SK-N-SH (cell line): ENCODE data around the gene GOPC. TPM values are rescaled to one million over a fixed set of nuclear protein-coding genes. Genes with fewer than 3 reads are reported as not detected.

Experiments used
- CTCF ChIA-PET: fragments of 300-600, 350-600 bp; formaldehyde crosslinking; extraction: SDS; loops from one replicate; lab custom pipeline; 2021; lab: Yijun Ruan, JAX
- POLR2A ChIA-PET: fragments of 350-600 bp; sonication (Branson Sonifier 250); formaldehyde crosslinking; extraction: SDS; loops from one replicate; lab custom pipeline; 2020; ENCODE audit warnings: antibody characterized with exemption, inconsistent platforms; lab: Yijun Ruan, JAX
- DNase-seq: peaks from one replicate; pipeline ENCODE4 v3.0.0; 2012
- H2AFZ ChIP-seq: fragments of 200-600 bp; sonication (generic); 2 replicates; pipeline ENCODE4 v1.8.1; 2016; ENCODE audit warnings: antibody characterized with exemption, mild to moderate bottlenecking, low read depth
- H3F3A ChIP-seq: fragments of 200-600 bp; sonication (generic); replicated peaks from 2 replicates; pipeline ENCODE3; 2016; ENCODE audit warnings: antibody characterized with exemption, mild to moderate bottlenecking; ENCODE audit not compliant: insufficient read depth
- H3K27ac ChIP-seq, 2 experiments: fragments of 200-500 bp in 1 of 2; fragments of 200-600 bp in 1 of 2; sonication (Bioruptor generic) in 1 of 2; sonication (generic), shearing (Covaris generic) in 1 of 2; 2 replicates each; pipeline versions ENCODE4 v1.5.1 to v1.6.1; 2014 to 2016; ENCODE audit warnings: low read depth in 2 of 2, inconsistent platforms in 1 of 2, low read length in 1 of 2, mild to moderate bottlenecking in 1 of 2, mixed read lengths in 1 of 2
- H3K27me3 ChIP-seq: fragments of 200-600 bp; sonication (generic), shearing (Covaris generic); 2 replicates; pipeline ENCODE4 v1.6.1; 2016; ENCODE audit warnings: mixed run types; ENCODE audit not compliant: insufficient read depth
- H3K36me3 ChIP-seq, 2 experiments: fragments of 200-500 bp in 1 of 2; fragments of 200-600 bp in 1 of 2; sonication (Bioruptor generic) in 1 of 2; sonication (generic) in 1 of 2; replicated peaks in 1 of 2; 2 replicates each; pipeline versions ENCODE3 to v1.5.1; 2014 to 2016; ENCODE audit warnings: low read length in 1 of 2, mild to moderate bottlenecking in 1 of 2; ENCODE audit not compliant: insufficient read depth in 2 of 2, control insufficient read depth in 1 of 2
- H3K4me1 ChIP-seq, 2 experiments: fragments of 200-500 bp in 1 of 2; fragments of 200-600 bp in 1 of 2; sonication (Bioruptor generic) in 1 of 2; sonication (generic), shearing (Covaris generic) in 1 of 2; 2 replicates each; pipeline versions ENCODE4 v1.5.1 to v1.6.1; 2014 to 2016; ENCODE audit warnings: low read depth in 1 of 2, low read length in 1 of 2, mixed run types in 1 of 2; ENCODE audit not compliant: insufficient read depth in 2 of 2, control insufficient read depth in 1 of 2
- H3K4me2 ChIP-seq: fragments of 200-600 bp; sonication (generic), shearing (Covaris generic); 2 replicates; pipeline ENCODE4 v1.6.1; 2017; ENCODE audit warnings: mixed run types
- H3K4me3 ChIP-seq, 2 experiments: fragments of 200-500 bp in 1 of 2; fragments of 200-600 bp in 1 of 2; sonication (Bioruptor generic) in 1 of 2; sonication (generic), shearing (Covaris generic) in 1 of 2; 2 replicates each; pipeline versions ENCODE4 v1.5.1 to v1.8.1; 2014 to 2016; ENCODE audit warnings: low read depth in 2 of 2, inconsistent platforms in 1 of 2, low read length in 1 of 2, mild to moderate bottlenecking in 1 of 2, mixed read lengths in 1 of 2, moderate library complexity in 1 of 2
- H3K79me2 ChIP-seq: fragments of 200-600 bp; sonication (generic); 2 replicates; pipeline ENCODE4 v1.8.1; 2017; ENCODE audit warnings: mild to moderate bottlenecking; ENCODE audit not compliant: insufficient read depth
- H3K9ac ChIP-seq: fragments of 200-600 bp; sonication (generic); 2 replicates; pipeline ENCODE4 v1.6.1; 2017; ENCODE audit warnings: mixed run types
- H3K9me2 ChIP-seq: fragments of 200-600 bp; sonication (generic); 2 replicates; pipeline ENCODE4 v1.6.1; 2017; ENCODE audit warnings: mixed run types
- H3K9me3 ChIP-seq: fragments of 200-600 bp; sonication (generic); 2 replicates; pipeline ENCODE4 v1.6.1; 2017; ENCODE audit warnings: mixed run types, mild to moderate bottlenecking, moderate library complexity
- H4K20me1 ChIP-seq: fragments of 200-600 bp; sonication (generic); 2 replicates; pipeline ENCODE4 v1.6.1; 2017; ENCODE audit warnings: mild to moderate bottlenecking, mixed run types; ENCODE audit not compliant: insufficient read depth
- ELF1 ChIP-seq: IDR thresholded peaks from 2 replicates; pipeline ENCODE4 v1.4.0; 2012
- EP300 ChIP-seq, 2 experiments: IDR thresholded peaks; 2 replicates each; pipeline versions ENCODE4 v1.4.0 to v1.6.1; 2012; ENCODE audit warnings: borderline replicate concordance in 1 of 2, low read depth in 1 of 2, low read length in 1 of 2
- JUND ChIP-seq: IDR thresholded peaks from 2 replicates; pipeline ENCODE4 v1.4.0; 2012
- MAX ChIP-seq: IDR thresholded peaks from 2 replicates; pipeline ENCODE4 v1.4.0; 2012; ENCODE audit warnings: low read depth
- MEF2A ChIP-seq: IDR thresholded peaks from 2 replicates; pipeline ENCODE4 v1.4.0; 2012; ENCODE audit warnings: low read depth, borderline replicate concordance
- PBX3 ChIP-seq: IDR thresholded peaks from 2 replicates; pipeline ENCODE4; 2012
- POLR2AphosphoS5 ChIP-seq: IDR thresholded peaks from 2 replicates; pipeline ENCODE4 v1.6.1; 2012; ENCODE audit warnings: low read depth, low read length
- RFX5 ChIP-seq: IDR thresholded peaks from 2 replicates; pipeline ENCODE4 v1.6.1; 2012; ENCODE audit warnings: mild to moderate bottlenecking, improper control_type of control experiment, low read length
- SIN3A ChIP-seq: IDR thresholded peaks from 2 replicates; pipeline ENCODE4 v1.6.1; 2012; ENCODE audit warnings: low read depth, mild to moderate bottlenecking, low read length, moderate library complexity, borderline replicate concordance
- TAF1 ChIP-seq: IDR thresholded peaks from 2 replicates; pipeline ENCODE4 v1.6.1; 2012; ENCODE audit warnings: low read depth, mild to moderate bottlenecking, low read length, moderate library complexity, borderline replicate concordance
- TCF12 ChIP-seq: IDR thresholded peaks from 2 replicates; pipeline ENCODE4 v1.4.0; 2012
- TEAD4 ChIP-seq: IDR thresholded peaks from 2 replicates; pipeline ENCODE4 v1.4.0; 2012; ENCODE audit warnings: mild to moderate bottlenecking, borderline replicate concordance; ENCODE audit not compliant: insufficient read depth
- USF1 ChIP-seq: IDR thresholded peaks from 2 replicates; pipeline ENCODE4 v1.4.0; 2012; ENCODE audit warnings: low read depth, borderline replicate concordance
- WGBS: methylation state at CpG from one replicate; pipeline ENCODE4 v1.1.6; 2017; ENCODE audit warnings: low lambda C conversion rate; 5-methylcytosine and 5-hydroxymethylcytosine counted together
- polyA plus RNA-seq, 3 experiments: library from polyadenylated mRNA; depleted of rRNA; stranded (reverse); fragments of >200 nt; gene quantifications; 2 replicates each; pipeline ENCODE4 v1.2.3, GENCODE V29; 2012

The GOPC gene
- polyA plus RNA-seq, 1 of the 3 experiments (the other 2 are of a cell fraction): 20.8 TPM

- TF ChIP-seq MEF2A (no peak), TCF12 (peak; percentile 40; the same call in 1 of the 2 replicates), MAX (no peak), EP300 (IDR thresholded peaks at IDR 0.05; ENCODE audit: borderline replicate concordance in 1 of 2, low read depth in 1 of 2, low read length in 1 of 2) (0 out of 4 replicates have a peak, but pooled peaks of 1 of the 2 experiments have one; percentile 10), JUND (0 out of 2 replicates have a peak, but pooled peaks have one; percentile 20), PBX3 (peak; percentile 46)
- TF ChIP-seq, all 33 proteins: peak for 4
- Histone ChIP-seq H3K79me2 (peaks cover 19% of the 10 kb centered on the region), H3K9me2 (no peaks in the 10 kb centered on the region), H3K4me1 (peaks cover 8 to 34% of the 10 kb centered on the region in 2 experiments), H2AFZ (no peak overlapping the region), H4K20me1 (no peaks in the 10 kb centered on the region), H3K27me3 (no peaks in the 10 kb centered on the region), H3F3A (peaks cover 49% of the 10 kb centered on the region), H3K9ac (no peak overlapping the region), H3K9me3 (no peaks in the 10 kb centered on the region), H3K36me3 (peaks cover 14 to 18% of the 10 kb centered on the region in 2 experiments), H3K4me3 (no peak overlapping the region), H3K27ac (peak overlapping the region in 1 of 2 experiments; percentile 51; a peak in 2 of 4 replicates), H3K4me2 (peak overlapping the region; percentile 5; the same call in 1 of the 2 replicates)
- POLR2A ChIA-PET: interaction anchor here (1.0 kb wide), 1 partner anchor 50 kb away, joined by 3 read pairs; the partner anchor contains the start of gene GOPC
- DNase-seq: no peak
- WGBS: 46% methylated on average over 2 of the region's 2 CpGs
- CTCF ChIA-PET: interaction anchor here (0.7 to 10.1 kb wide), 2 partner anchors 102 to 348 kb away, joined by 3 to 78 read pairs; no protein-coding TSS in a partner anchor
Measured at GRCh38 chr6:117552618-117553017, 49.7 kb downstream of the GOPC start.

- Histone ChIP-seq H3K27ac (peak overlapping the region in 1 of 2 experiments; percentile 14; a peak in 2 of 4 replicates), H3K9ac (no peak overlapping the region), H3K4me1 (peaks cover 11 to 34% of the 10 kb centered on the region in 2 experiments), H3K9me2 (no peaks in the 10 kb centered on the region), H3K27me3 (no peaks in the 10 kb centered on the region), H3K36me3 (peaks cover 28 to 30% of the 10 kb centered on the region in 2 experiments), H2AFZ (no peak overlapping the region), H3K4me3 (no peak overlapping the region), H3K4me2 (no peak overlapping the region), H3K9me3 (no peaks in the 10 kb centered on the region), H4K20me1 (no peaks in the 10 kb centered on the region), H3F3A (peaks cover 61% of the 10 kb centered on the region), H3K79me2 (peaks cover 30% of the 10 kb centered on the region)
- ChIA-PET POLR2A (no interaction called here), CTCF (interaction anchor here (0.8 to 1.0 kb wide), 4 partner anchors 52 to 140 kb away, joined by 3 to 7 read pairs (median 4); partner anchors contain the start of gene GOPC)
- DNase-seq: no peak
- 33% methylated on average over 2 of the region's 2 CpGs for WGBS
- TF ChIP-seq TEAD4: no peak
- TF ChIP-seq SIN3A: no peak
- TF ChIP-seq JUND: no peak
- no peak for TF ChIP-seq USF1
- TF ChIP-seq ELF1: no peak
- TF ChIP-seq POLR2AphosphoS5: no peak
- no peak for TF ChIP-seq TAF1
- TF ChIP-seq RFX5: no peak
Measured at GRCh38 chr6:117550618-117551242, 51.6 kb downstream of the GOPC start.
